Uterus (tissue), 2 donors: ENCODE data around the gene ZYG11A.

Experiments used
- POLR2A ChIP-seq, 2 donors: fragments of 450-650 bp; IDR thresholded peaks; one replicate each; pipeline ENCODE4 v1.6.1; 2016; ENCODE audit warnings: antibody characterized with exemption in 2 of 2, mild to moderate bottlenecking in 1 of 2, moderate library complexity in 1 of 2
- TF ChIP-seq, protein P1 (sequence below), 4 experiments: fragments of 200-600 bp in 2 of 4; fragments of 450-650 bp in 2 of 4; sonication (generic) in 2 of 4; IDR thresholded peaks; one replicate each; pipeline ENCODE4 v1.5.1; 2016 to 2019; ENCODE audit warnings: antibody characterized with exemption in 4 of 4, mild to moderate bottlenecking in 2 of 4, moderate library complexity in 1 of 4

- TF ChIP-seq POLR2A (IDR thresholded peaks at IDR 0.05): no peak
- TF ChIP-seq, protein P1, sequence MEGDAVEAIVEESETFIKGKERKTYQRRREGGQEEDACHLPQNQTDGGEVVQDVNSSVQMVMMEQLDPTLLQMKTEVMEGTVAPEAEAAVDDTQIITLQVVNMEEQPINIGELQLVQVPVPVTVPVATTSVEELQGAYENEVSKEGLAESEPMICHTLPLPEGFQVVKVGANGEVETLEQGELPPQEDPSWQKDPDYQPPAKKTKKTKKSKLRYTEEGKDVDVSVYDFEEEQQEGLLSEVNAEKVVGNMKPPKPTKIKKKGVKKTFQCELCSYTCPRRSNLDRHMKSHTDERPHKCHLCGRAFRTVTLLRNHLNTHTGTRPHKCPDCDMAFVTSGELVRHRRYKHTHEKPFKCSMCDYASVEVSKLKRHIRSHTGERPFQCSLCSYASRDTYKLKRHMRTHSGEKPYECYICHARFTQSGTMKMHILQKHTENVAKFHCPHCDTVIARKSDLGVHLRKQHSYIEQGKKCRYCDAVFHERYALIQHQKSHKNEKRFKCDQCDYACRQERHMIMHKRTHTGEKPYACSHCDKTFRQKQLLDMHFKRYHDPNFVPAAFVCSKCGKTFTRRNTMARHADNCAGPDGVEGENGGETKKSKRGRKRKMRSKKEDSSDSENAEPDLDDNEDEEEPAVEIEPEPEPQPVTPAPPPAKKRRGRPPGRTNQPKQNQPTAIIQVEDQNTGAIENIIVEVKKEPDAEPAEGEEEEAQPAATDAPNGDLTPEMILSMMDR (IDR thresholded peaks at IDR 0.05): no peak
These were observed 95.6 kb downstream of the ZYG11A start for GRCh38 chr1:52938183-52938451.
